ENCODE data around the gene NPTN.

Gene NPTN

GRCh38 chr15:73555080-73555479 lies 78.1 kb downstream of the NPTN start:
- TF ChIP-seq GATA3 (IDR thresholded peaks at IDR 0.05; ENCODE audit: low read depth, low read length) (no peak), GATA2 (IDR thresholded peaks at IDR 0.05; ENCODE audit: low read depth, low read length) (no peak)

GRCh38 chr15:73550190-73550589 lies 83.0 kb downstream of the NPTN start:
- TF ChIP-seq GATA3 (IDR thresholded peaks at IDR 0.05; ENCODE audit: low read depth, low read length) (no peak), GATA2 (IDR thresholded peaks at IDR 0.05; ENCODE audit: low read depth, low read length) (no peak)

- TF ChIP-seq GATA3 (IDR thresholded peaks at IDR 0.05; ENCODE audit: low read depth, low read length) (no peak), GATA2 (IDR thresholded peaks at IDR 0.05; ENCODE audit: low read depth, low read length) (no peak)
Observed at GRCh38 chr15:73541479-73541878, 91.7 kb downstream of the NPTN start.

- TF ChIP-seq GATA2 (IDR thresholded peaks at IDR 0.05; ENCODE audit: low read depth, low read length) = no peak
- TF ChIP-seq GATA3 (IDR thresholded peaks at IDR 0.05; ENCODE audit: low read depth, low read length) = no peak
Observed at GRCh38 chr15:73540161-73540560, 93.0 kb downstream of the NPTN start.

GRCh38 chr15:73539212-73540128 lies 93.7 kb downstream of the NPTN start:
- TF ChIP-seq GATA2 (IDR thresholded peaks at IDR 0.05; ENCODE audit: low read depth, low read length) (no peak), GATA3 (IDR thresholded peaks at IDR 0.05; ENCODE audit: low read depth, low read length) (no peak)

- TF ChIP-seq GATA2 (IDR thresholded peaks at IDR 0.05; ENCODE audit: low read depth, low read length) = no peak
- TF ChIP-seq GATA3 (IDR thresholded peaks at IDR 0.05; ENCODE audit: low read depth, low read length) = no peak
Observed at GRCh38 chr15:73538563-73539211, 94.5 kb downstream of the NPTN start.

GRCh38 chr15:73538123-73538522 lies 95.1 kb downstream of the NPTN start:
- no peak for TF ChIP-seq GATA3 (IDR thresholded peaks at IDR 0.05; ENCODE audit: low read depth, low read length)
- TF ChIP-seq GATA2 (IDR thresholded peaks at IDR 0.05; ENCODE audit: low read depth, low read length) = no peak

- TF ChIP-seq GATA2 (IDR thresholded peaks at IDR 0.05; ENCODE audit: low read depth, low read length) (no peak), GATA3 (IDR thresholded peaks at IDR 0.05; ENCODE audit: low read depth, low read length) (no peak)
Observed at GRCh38 chr15:73530649-73531048, 102.5 kb downstream of the NPTN start.

- TF ChIP-seq GATA3 (IDR thresholded peaks at IDR 0.05; ENCODE audit: low read depth, low read length) (no peak), GATA2 (IDR thresholded peaks at IDR 0.05; ENCODE audit: low read depth, low read length) (no peak)
Observed at GRCh38 chr15:73527598-73527997, 105.6 kb downstream of the NPTN start.

- no peak for TF ChIP-seq GATA3 (IDR thresholded peaks at IDR 0.05; ENCODE audit: low read depth, low read length)
- TF ChIP-seq GATA2 (IDR thresholded peaks at IDR 0.05; ENCODE audit: low read depth, low read length) = no peak
Observed at GRCh38 chr15:73524919-73525318, 108.3 kb downstream of the NPTN start.

- no peak for TF ChIP-seq GATA3 (IDR thresholded peaks at IDR 0.05; ENCODE audit: low read depth, low read length)
- TF ChIP-seq GATA2 (IDR thresholded peaks at IDR 0.05; ENCODE audit: low read depth, low read length) = no peak
Observed at GRCh38 chr15:73522011-73522410, 111.2 kb downstream of the NPTN start.

- no peak for TF ChIP-seq GATA2 (IDR thresholded peaks at IDR 0.05; ENCODE audit: low read depth, low read length)
- TF ChIP-seq GATA3 (IDR thresholded peaks at IDR 0.05; ENCODE audit: low read depth, low read length) = no peak
Observed at GRCh38 chr15:73518876-73519733, 114.1 kb downstream of the NPTN start.

GRCh38 chr15:73518180-73518862 lies 114.9 kb downstream of the NPTN start:
- TF ChIP-seq GATA2 (IDR thresholded peaks at IDR 0.05; ENCODE audit: low read depth, low read length) (no peak), GATA3 (IDR thresholded peaks at IDR 0.05; ENCODE audit: low read depth, low read length) (no peak)
